HepG2 (cell line): Measurements from ENCODE around the gene DOHH. TPM values are rescaled to one million over a fixed set of nuclear protein-coding genes. Genes with fewer than 3 reads are reported as not detected.

Experiments
- ATAC-seq: fragments of 200-7000 bp; cut with Tn5 transposase; 3 replicates; pipeline ENCODE4 v1.9.1; 2020; ENCODE audit warnings: mild to moderate bottlenecking, moderate library complexity
- BruUV-seq: library from RNA; stranded (reverse); fragments of 400-500 nt; replicated peaks from 2 replicates; lab custom pipeline; 2021; lab: Mats Ljungman, UMichigan
- CTCF ChIA-PET: fragments of 300-600 bp; formaldehyde crosslinking; extraction: SDS; loops from one replicate; lab custom pipeline; 2021; ENCODE audit warnings: low total read pairs, inconsistent platforms, low intra/inter-chr PET ratio; lab: Yijun Ruan, JAX
- POLR2A ChIA-PET: fragments of 350-600 bp; sonication (Branson Sonifier 250); formaldehyde crosslinking; loops from one replicate; lab custom pipeline; 2020; ENCODE audit warnings: antibody characterized with exemption, inconsistent platforms; lab: Yijun Ruan, JAX
- DNase-seq: peaks from one replicate; pipeline ENCODE4 v3.0.0-alpha.2; 2015; ENCODE audit warnings: low spot score
- FAIRE-seq: peaks from 3 replicates; lab custom pipeline; 2011; peaks lifted over from hg19 to GRCh38; lab: Jason Lieb, UNC
- H2AFZ ChIP-seq: one replicate; pipeline ENCODE4 v1.6.1; 2011; ENCODE audit warnings: low read length, inconsistent platforms
- H3K27ac ChIP-seq: fragments of 300-600 bp; 3 replicates; pipeline ENCODE4 v1.8.0; 2011; ENCODE audit warnings: mixed run types, mild to moderate bottlenecking, mixed read lengths, low read length, inconsistent platforms; ENCODE audit not compliant: insufficient read depth; ENCODE audit errors: extremely low read length
- H3K27me3 ChIP-seq, 2 experiments: fragments of 200-600 bp in 1 of 2; 2 replicates in 1 of 2; 3 replicates in 1 of 2; pipeline versions ENCODE4 v1.6.0 to v1.8.0; 2011; ENCODE audit warnings: low read length in 2 of 2, mild to moderate bottlenecking in 2 of 2, moderate library complexity in 2 of 2, inconsistent platforms in 1 of 2; ENCODE audit not compliant: insufficient read depth in 2 of 2, control insufficient read depth in 1 of 2
- H3K36me3 ChIP-seq, 2 experiments: fragments of 200-600 bp in 1 of 2; replicated peaks in 1 of 2; 2 replicates in 1 of 2; 3 replicates in 1 of 2; pipeline versions ENCODE4 v1.5.1 to v1.8.0; 2011; ENCODE audit warnings: low read length in 2 of 2, inconsistent platforms in 1 of 2; ENCODE audit not compliant: insufficient read depth in 2 of 2, control insufficient read depth in 1 of 2
- H3K4me1 ChIP-seq: 2 replicates; pipeline ENCODE4 v1.5.1; 2012; ENCODE audit warnings: low read length, inconsistent platforms; ENCODE audit not compliant: insufficient read depth
- H3K4me2 ChIP-seq: 2 replicates; pipeline ENCODE4 v1.6.0; 2011; ENCODE audit warnings: low read depth, low read length, inconsistent platforms
- H3K4me3 ChIP-seq, 3 experiments: fragments of 200-600 bp in 1 of 3; sonication (generic), shearing (Covaris generic) in 1 of 3; replicated peaks in 1 of 3; 2 replicates each; pipeline ENCODE4 v1.5.1; 2011 to 2016; ENCODE audit warnings: low read length in 3 of 3, inconsistent platforms in 2 of 3, low read depth in 2 of 3, mild to moderate bottlenecking in 2 of 3, control low read depth in 1 of 3, mixed read lengths in 1 of 3; ENCODE audit not compliant: insufficient read depth in 1 of 3
- H3K79me2 ChIP-seq: one replicate; pipeline ENCODE4 v1.6.1; 2011; ENCODE audit warnings: low read length, inconsistent platforms; ENCODE audit not compliant: insufficient read depth
- H3K9ac ChIP-seq: 2 replicates; pipeline ENCODE4 v1.6.0; 2011; ENCODE audit warnings: mild to moderate bottlenecking, low read depth, low read length, inconsistent platforms; ENCODE audit not compliant: insufficient read depth
- H3K9me3 ChIP-seq: 2 replicates; pipeline ENCODE4 v1.5.1; 2012; ENCODE audit warnings: mild to moderate bottlenecking, low read length
- H4K20me1 ChIP-seq: 2 replicates; pipeline ENCODE4 v1.6.0; 2011; ENCODE audit warnings: inconsistent platforms, mild to moderate bottlenecking, low read length, moderate library complexity; ENCODE audit not compliant: insufficient read depth
- AGO2 ChIP-seq: fragments of 200-400 bp; formaldehyde crosslinking; optimal IDR thresholded peaks from 2 replicates; pipeline ENCODE3; 2017; ENCODE audit warnings: mild to moderate bottlenecking, low read depth, low read length, moderate library complexity
- ARNT ChIP-seq: fragments of 450-650 bp; IDR thresholded peaks from 2 replicates; pipeline ENCODE4 v1.6.1; 2017
- CSRNP2 ChIP-seq: sonication (generic); formaldehyde crosslinking; conservative IDR thresholded peaks from 2 replicates; pipeline ENCODE4 v1.8.0; 2022; ENCODE audit warnings: low read depth, missing genetic modification reagents
- SMYD3 ChIP-seq: sonication (generic); formaldehyde crosslinking; IDR thresholded peaks from 2 replicates; pipeline ENCODE4 v1.8.1; 2023; ENCODE audit warnings: mild to moderate bottlenecking, missing genetic modification reagents
- ZBTB33 ChIP-seq: sonication (generic); formaldehyde crosslinking; IDR thresholded peaks from 2 replicates; pipeline ENCODE4 v1.4.0; 2020; ENCODE audit warnings: missing genetic modification reagents
- ZNF557 ChIP-seq: sonication (generic); formaldehyde crosslinking; IDR thresholded peaks from 2 replicates; pipeline ENCODE4 v1.4.0; 2020; ENCODE audit warnings: missing genetic modification reagents
- ZNF768 ChIP-seq: sonication (generic); formaldehyde crosslinking; IDR thresholded peaks from 2 replicates; pipeline ENCODE4 v1.4.0; 2020; ENCODE audit warnings: missing genetic modification reagents
- WGBS: methylation state at CpG from one replicate; pipeline ENCODE4 v1.1.6; 2017; ENCODE audit warnings: low lambda C conversion rate; 5-methylcytosine and 5-hydroxymethylcytosine counted together
- in situ Hi-C: cut with HindIII; loops from 2 replicates; pipeline ENCODE4 v1.10.0; 2017; ENCODE audit warnings: low pct_unique_long_range_greater_than_20kb; ENCODE audit not compliant: extremely low pct_ligation_motif_present
- intact Hi-C: fragments of 100-400 bp; cut with micrococcal nuclease; formaldehyde crosslinking; loops from one replicate; pipeline ENCODE4 v1.10.0; 2022; ENCODE audit not compliant: unreplicated experiment
- polyA plus RNA-seq, 8 experiments: library from polyadenylated mRNA; depleted of rRNA in 3 of 8; stranded (reverse) in 7 of 8; unstranded in 1 of 8; fragments of >200 nt; fragmentation: Illumina TruSeq in 4 of 8; extraction: Trizol in 4 of 8; gene quantifications; 2 replicates each; pipeline versions ENCODE4 v1.2.1 to v1.2.3, GENCODE V29; 2011 to 2016; ENCODE audit warnings: low read depth in 4 of 8, missing spikeins in 1 of 8, mixed read lengths in 1 of 8; ENCODE audit not compliant: insufficient read depth in 1 of 8
- total RNA-seq, 5 experiments: library from RNA; depleted of rRNA; stranded (reverse); fragments of >200 nt; fragmentation: Illumina TruSeq; extraction: Trizol; gene quantifications; 2 replicates each; pipeline ENCODE4 v1.2.3, GENCODE V29; 2016; ENCODE audit warnings: low read depth in 1 of 5
- TF ChIP-seq, protein P1 (sequence below): sonication (generic); formaldehyde crosslinking; IDR thresholded peaks from 2 replicates; pipeline ENCODE4 v1.8.1; 2022; ENCODE audit warnings: mild to moderate bottlenecking, missing genetic modification reagents

DOHH gene
- total and polyA plus RNA-seq, 2 of the 13 experiments (the other 11 are each of a cell fraction or from before 2014, with no cell fraction given) = 3.5 to 13.7 TPM

- BruUV-seq = no TSS peak
- H3K36me3 ChIP-seq = peaks cover 16 to 25% of the 10 kb centered on the region in 2 experiments
- ChIA-PET CTCF (no interaction called here), POLR2A (interaction anchor here (1.2 kb wide), 1 partner anchor 13 kb away, joined by 3 read pairs; no protein-coding TSS in a partner anchor)
- H3K27me3 ChIP-seq = no peaks in the 10 kb centered on the region
- no peak overlapping the region for H2AFZ ChIP-seq
- no peak overlapping the region for H3K9ac ChIP-seq
- no peak overlapping the region for H3K27ac ChIP-seq
- no peaks in the 10 kb centered on the region for H3K4me1 ChIP-seq
- WGBS = 100% methylated on average over 5 of the region's 33 CpGs
- ATAC-seq = no peak
- no peak for FAIRE-seq
- no peaks in the 10 kb centered on the region for H3K9me3 ChIP-seq
- H4K20me1 ChIP-seq = no peaks in the 10 kb centered on the region
- in situ Hi-C loops (no loop called here), intact Hi-C loops (no loop called here)
- no peak overlapping the region for H3K4me3 ChIP-seq
- no peak overlapping the region for H3K4me2 ChIP-seq
- no peak for DNase-seq
- TF ChIP-seq AGO2 (peak; percentile 23), ZNF768 (peak; percentile 27; the same call in 1 of the 2 replicates), ARNT (no peak)
- H3K79me2 ChIP-seq = no peaks in the 10 kb centered on the region
These were observed 31.8 kb upstream of the DOHH start for GRCh38 chr19:3532154-3532786.

GRCh38 chr19:3531716-3532115 lies 31.2 kb upstream of the DOHH start:
- FAIRE-seq (no peak), ATAC-seq (no peak), DNase-seq (no peak)
- peaks cover 21 to 30% of the 10 kb centered on the region in 2 experiments for H3K36me3 ChIP-seq
- H3K79me2 ChIP-seq = no peaks in the 10 kb centered on the region
- H3K27ac ChIP-seq = no peak overlapping the region
- no peak overlapping the region for H3K4me3 ChIP-seq
- TF ChIP-seq SMYD3 (CRISPR knock-in tag) (no peak), CSRNP2 (CRISPR knock-in tag) (no peak), ZBTB33 (CRISPR knock-in tag) (peak; percentile 46; the same call in 1 of the 2 replicates), ZNF557 (CRISPR knock-in tag) (no peak)
- TF ChIP-seq, protein P1, sequence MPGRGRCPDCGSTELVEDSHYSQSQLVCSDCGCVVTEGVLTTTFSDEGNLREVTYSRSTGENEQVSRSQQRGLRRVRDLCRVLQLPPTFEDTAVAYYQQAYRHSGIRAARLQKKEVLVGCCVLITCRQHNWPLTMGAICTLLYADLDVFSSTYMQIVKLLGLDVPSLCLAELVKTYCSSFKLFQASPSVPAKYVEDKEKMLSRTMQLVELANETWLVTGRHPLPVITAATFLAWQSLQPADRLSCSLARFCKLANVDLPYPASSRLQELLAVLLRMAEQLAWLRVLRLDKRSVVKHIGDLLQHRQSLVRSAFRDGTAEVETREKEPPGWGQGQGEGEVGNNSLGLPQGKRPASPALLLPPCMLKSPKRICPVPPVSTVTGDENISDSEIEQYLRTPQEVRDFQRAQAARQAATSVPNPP (CRISPR knock-in tag) = no peak
- H4K20me1 ChIP-seq = no peaks in the 10 kb centered on the region
- CTCF ChIA-PET = no interaction called here
- no peak overlapping the region for H3K4me2 ChIP-seq
- H2AFZ ChIP-seq = no peak overlapping the region
- POLR2A ChIA-PET = interaction anchor here (1.2 kb wide), 1 partner anchor 13 kb away, joined by 3 read pairs; no protein-coding TSS in a partner anchor
- BruUV-seq = no TSS peak
- no peaks in the 10 kb centered on the region for H3K9me3 ChIP-seq
- in situ Hi-C loops = no loop called here
- no peaks in the 10 kb centered on the region for H3K4me1 ChIP-seq
- intact Hi-C loops = no loop called here
- no peak overlapping the region for H3K9ac ChIP-seq
- WGBS = 97% methylated on average over 12 of the region's 29 CpGs
- H3K27me3 ChIP-seq = no peaks in the 10 kb centered on the region
